ENCODE results near the gene MBOAT1.

Gene MBOAT1

GRCh38 chr6:20099156-20099555, 113.1 kb downstream of the MBOAT1 start:
- no peak for DNase-seq (ENCODE audit: low read depth)

GRCh38 chr6:20098267-20098876, 113.9 kb downstream of the MBOAT1 start:
- DNase-seq (ENCODE audit: low read depth): no peak

GRCh38 chr6:20096536-20096935, 115.7 kb downstream of the MBOAT1 start:
- DNase-seq (ENCODE audit: low read depth): no peak

DNA sequence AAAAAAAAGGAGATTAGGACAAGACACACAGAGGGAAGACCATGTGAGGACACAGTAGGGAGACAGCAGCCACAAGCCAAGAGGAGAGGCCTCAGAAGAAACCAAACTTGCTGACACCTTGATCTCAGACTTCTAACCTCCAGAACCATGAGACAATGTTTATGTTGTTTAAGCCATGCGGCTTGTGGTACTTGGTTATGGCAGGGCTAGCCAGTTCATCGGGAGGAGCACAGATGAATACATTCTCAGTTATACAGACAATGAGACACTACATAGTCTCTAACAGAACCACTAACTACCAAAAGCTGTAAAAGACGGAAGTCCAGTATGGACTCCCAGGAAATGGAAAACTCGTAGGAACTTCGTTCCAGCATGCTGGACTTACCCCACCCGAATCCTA, 116.8 kb downstream of the MBOAT1 start:
- DNase-seq (ENCODE audit: low read depth): no peak

GRCh38 chr6:20092071-20092566, 120.2 kb downstream of the MBOAT1 start:
- DNase-seq (ENCODE audit: low read depth): no peak

DNA sequence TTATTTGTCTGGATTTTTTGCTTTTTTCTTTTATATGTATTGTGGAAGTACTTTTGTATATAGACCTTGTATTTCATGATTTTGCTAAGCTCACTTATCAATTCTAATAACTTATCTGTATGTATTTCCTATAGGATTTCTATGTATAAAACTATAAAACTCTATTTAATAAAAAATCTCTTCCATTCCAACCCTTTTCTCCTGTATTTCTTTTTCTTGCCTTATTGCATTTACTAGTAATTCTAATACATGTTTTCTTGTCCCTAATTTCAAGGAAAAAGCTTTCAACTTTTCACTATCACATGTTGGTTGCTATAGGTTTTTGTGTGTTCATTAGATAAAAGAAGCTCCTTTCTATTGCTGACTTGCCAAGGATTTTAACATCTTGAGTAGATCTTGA, 125.3 kb downstream of the MBOAT1 start:
- no peak for DNase-seq (ENCODE audit: low read depth)

- DNase-seq (ENCODE audit: low read depth): no peak
These were observed 126.5 kb downstream of the MBOAT1 start for GRCh38 chr6:20085817-20086216.

GRCh38 chr6:20084411-20084810, 127.9 kb downstream of the MBOAT1 start:
- DNase-seq (ENCODE audit: low read depth): no peak

- no peak for DNase-seq (ENCODE audit: low read depth)
These were observed 140.3 kb downstream of the MBOAT1 start for GRCh38 chr6:20071998-20072397.

DNA sequence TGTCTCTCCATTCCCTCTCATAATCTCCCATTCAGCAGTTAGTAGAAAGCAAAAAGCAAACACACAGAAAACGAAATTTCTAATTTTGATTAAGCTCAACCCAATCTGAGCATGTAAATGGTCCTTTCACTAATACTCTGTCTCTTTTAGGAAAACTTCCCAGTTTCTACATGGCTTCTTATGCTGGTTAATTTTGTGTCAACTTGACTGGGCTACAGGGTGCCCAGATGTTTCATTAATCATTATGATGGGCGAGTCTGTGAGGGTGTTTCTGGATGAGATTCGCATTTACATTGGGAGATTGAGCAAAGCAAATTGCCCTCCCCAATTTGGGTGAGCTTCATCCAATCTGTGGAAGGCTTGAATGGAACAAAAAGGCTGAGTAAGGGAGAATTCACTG, 142.2 kb downstream of the MBOAT1 start:
- no peak for DNase-seq (ENCODE audit: low read depth)

DNA sequence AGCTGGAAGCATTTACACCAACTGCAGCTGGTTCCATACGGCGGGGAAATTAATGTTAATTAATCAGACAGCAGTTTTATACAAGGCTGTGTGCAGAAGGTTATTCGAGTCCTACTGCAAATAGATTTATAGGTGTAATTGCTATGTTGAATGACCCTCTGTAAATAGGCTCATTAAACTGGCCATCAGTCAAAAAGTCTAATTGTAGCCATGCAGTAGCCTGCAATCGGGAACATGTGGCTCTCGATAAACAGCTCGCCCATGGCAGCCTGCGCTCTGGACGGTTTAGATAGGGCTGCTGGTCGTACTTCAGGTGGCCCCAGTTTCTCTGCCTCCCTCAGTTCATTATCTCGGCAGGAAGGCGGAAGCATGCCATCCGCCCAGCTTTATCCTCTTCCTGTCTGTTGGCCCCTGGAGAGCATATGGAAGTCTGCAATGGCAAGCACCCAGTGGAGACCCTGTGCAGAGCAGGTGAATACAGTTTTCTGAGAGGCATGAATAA, 143.2 kb downstream of the MBOAT1 start:
- DNase-seq (ENCODE audit: low read depth): no peak

GRCh38 chr6:20068421-20068988, 143.8 kb downstream of the MBOAT1 start:
- DNase-seq (ENCODE audit: low read depth): no peak

- no peak for DNase-seq (ENCODE audit: low read depth)
These were observed 150.3 kb downstream of the MBOAT1 start for GRCh38 chr6:20061952-20062351.

- no peak for DNase-seq (ENCODE audit: low read depth)
These were observed 152.0 kb downstream of the MBOAT1 start for GRCh38 chr6:20060252-20060651.

- no peak for DNase-seq (ENCODE audit: low read depth)
These were observed 153.4 kb downstream of the MBOAT1 start for GRCh38 chr6:20058912-20059311.

GRCh38 chr6:20058121-20058905, 154.0 kb downstream of the MBOAT1 start:
- no peak for DNase-seq (ENCODE audit: low read depth)

DNA sequence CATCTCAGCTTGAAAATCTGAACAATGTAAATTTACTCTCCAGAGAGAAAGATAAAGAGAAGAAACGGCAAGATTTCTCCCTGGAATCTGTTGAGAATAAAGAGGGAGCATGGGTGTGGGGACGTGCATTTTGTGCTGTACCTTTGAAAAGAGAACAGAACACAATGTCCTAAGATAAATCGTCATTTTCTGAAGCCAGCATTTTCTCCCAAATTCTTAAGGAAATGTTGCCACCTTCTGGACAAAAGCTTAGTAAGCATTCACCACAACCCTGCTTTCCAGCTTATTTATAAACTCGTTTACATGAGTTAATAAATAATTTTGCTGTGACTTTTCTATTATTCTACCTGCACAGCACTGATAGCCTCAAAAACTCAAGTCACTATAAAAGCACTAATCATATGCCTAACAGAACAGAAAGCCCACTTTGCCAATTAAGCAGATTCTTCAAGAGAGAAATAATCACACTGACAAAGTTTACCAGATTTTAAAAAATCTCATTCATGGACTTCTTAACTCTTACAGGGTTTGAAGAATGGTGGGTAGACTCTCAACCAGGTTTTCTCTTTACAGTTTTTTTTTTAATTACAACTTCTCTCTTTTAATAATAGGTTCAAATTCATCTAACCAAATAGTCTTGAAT, 155.8 kb downstream of the MBOAT1 start:
- no peak for DNase-seq (ENCODE audit: low read depth)

GRCh38 chr6:20055916-20056315, 156.4 kb downstream of the MBOAT1 start:
- no peak for DNase-seq (ENCODE audit: low read depth)
